Activated T-cell treated with anti-CD3 and anti-CD28 coated beads, Interleukin-2, amount 50 U/mL, for 4 hours (primary cell): ENCODE measurements around the gene PIP4K2C. TPM values are rescaled to one million over a fixed set of nuclear protein-coding genes. Genes with fewer than 3 reads are reported as not detected.

ENCODE experiments used
- ATAC-seq, 2 donors: fragments of 200-7000 bp; cut with Tn5 transposase; one replicate each; pipeline ENCODE4 v1.10.0; 2021
- DNase-seq: peaks from one replicate; pipeline ENCODE4 v3.0.0-alpha.2; 2020
- H3K27me3 Mint-ChIP-seq: one replicate; pipeline ENCODE4 v1.8.0; 2021; ENCODE audit warnings: low read depth, mixed read lengths
- H3K36me3 Mint-ChIP-seq: one replicate; pipeline ENCODE4 v1.8.0; 2022; ENCODE audit warnings: mixed read lengths; ENCODE audit not compliant: insufficient read depth
- H3K4me1 Mint-ChIP-seq: one replicate; pipeline ENCODE4 v1.8.0; 2021; ENCODE audit warnings: low read depth, mixed read lengths
- H3K4me3 Mint-ChIP-seq: one replicate; pipeline ENCODE4 v1.8.0; 2021; ENCODE audit warnings: mild to moderate bottlenecking, moderate library complexity, mixed read lengths
- H3K9me3 Mint-ChIP-seq: one replicate; pipeline ENCODE4 v1.8.0; 2021; ENCODE audit warnings: mixed read lengths
- total RNA-seq, 3 donors: library from RNA; stranded (reverse); gene quantifications; one replicate each; pipeline ENCODE4 v1.2.1, GENCODE V29; 2021

The PIP4K2C gene
- total RNA-seq, 3 donors from 2014 or later = 28.6 to 32.0 (median 29.1) TPM

DNA sequence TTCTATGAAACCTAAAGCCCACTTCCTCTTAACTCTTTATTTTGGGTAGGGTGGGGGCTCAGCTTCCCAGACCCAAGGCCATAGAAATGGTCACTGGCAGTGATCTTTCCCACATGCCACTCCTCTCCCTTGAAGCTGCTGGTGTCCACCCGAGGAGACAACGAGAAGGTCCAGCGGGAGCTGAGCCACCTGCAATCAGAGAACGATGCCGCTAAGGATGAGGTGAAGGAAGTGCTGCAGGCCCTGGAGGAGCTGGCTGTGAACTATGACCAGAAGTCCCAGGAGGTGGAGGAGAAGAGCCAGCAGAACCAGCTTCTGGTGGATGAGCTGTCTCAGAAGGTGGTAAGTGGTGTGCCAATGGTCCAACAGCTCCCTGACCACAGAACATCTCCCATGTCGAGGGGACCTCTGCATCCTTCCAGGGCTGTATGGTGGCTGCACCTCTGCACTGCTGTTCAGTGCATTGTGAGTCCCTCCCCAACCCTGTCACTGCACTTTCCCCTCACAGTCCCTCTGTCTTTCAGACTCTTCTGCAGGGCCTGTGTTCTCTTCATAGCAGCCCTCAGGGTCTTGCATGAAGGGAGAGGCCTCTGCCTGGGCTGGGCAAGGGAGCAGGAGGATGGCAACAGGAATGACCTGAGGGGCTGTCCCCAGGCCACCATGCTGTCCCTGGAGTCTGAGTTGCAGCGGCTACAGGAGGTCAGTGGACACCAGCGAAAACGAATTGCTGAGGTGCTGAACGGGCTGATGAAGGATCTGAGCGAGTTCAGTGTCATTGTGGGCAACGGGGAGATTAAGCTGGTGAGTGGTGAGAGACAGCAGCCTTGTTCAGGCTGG lies 18.8 kb upstream of the PIP4K2C start:
- Mint-ChIP-seq H3K9me3 (no peaks in the 10 kb centered on the region), H3K4me3 (no peak overlapping the region), H3K36me3 (no peaks in the 10 kb centered on the region), H3K4me1 (no peaks in the 10 kb centered on the region), H3K27me3 (peaks cover 3% of the 10 kb centered on the region)
- no peak for DNase-seq
- ATAC-seq = no peak

GRCh38 chr12:57574795-57575194 lies 16.2 kb upstream of the PIP4K2C start:
- ATAC-seq (no peak), DNase-seq (no peak)
- Mint-ChIP-seq H3K4me1 (no peaks in the 10 kb centered on the region), H3K4me3 (no peak overlapping the region), H3K27me3 (peaks cover 3% of the 10 kb centered on the region), H3K9me3 (no peaks in the 10 kb centered on the region), H3K36me3 (no peaks in the 10 kb centered on the region)

- DNase-seq (no peak), ATAC-seq (no peak)
- Mint-ChIP-seq H3K4me1 (no peaks in the 10 kb centered on the region), H3K9me3 (no peaks in the 10 kb centered on the region), H3K27me3 (peaks cover 3% of the 10 kb centered on the region), H3K4me3 (no peak overlapping the region), H3K36me3 (no peaks in the 10 kb centered on the region)
Measured at GRCh38 chr12:57575771-57576612, 15.0 kb upstream of the PIP4K2C start.

DNA sequence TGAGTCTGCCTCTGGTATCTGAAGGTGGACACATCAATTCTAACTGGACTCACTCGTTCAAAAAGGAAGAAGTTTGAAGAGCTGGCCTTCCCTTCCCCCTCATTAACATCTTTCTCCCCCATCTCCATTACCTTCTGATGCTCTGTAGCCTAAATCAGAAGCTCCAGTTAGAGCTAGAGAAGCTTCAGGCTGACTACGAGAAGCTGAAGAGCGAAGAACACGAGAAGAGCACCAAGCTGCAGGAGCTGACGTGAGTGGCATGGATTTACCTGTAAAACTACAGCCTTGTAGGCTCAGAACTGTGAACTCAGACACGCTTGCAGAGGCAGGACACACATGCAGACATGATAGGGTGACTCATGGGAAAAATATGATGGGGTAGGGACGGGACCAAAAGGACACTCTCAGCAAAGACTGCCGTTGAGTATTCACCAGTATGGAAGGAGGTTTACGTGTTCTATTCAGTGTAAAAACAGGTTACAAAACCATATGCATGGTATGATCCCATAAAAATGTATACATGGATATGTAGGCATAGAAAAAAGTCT lies 14.3 kb upstream of the PIP4K2C start:
- Mint-ChIP-seq H3K36me3 (no peaks in the 10 kb centered on the region), H3K9me3 (no peaks in the 10 kb centered on the region), H3K4me1 (no peaks in the 10 kb centered on the region), H3K4me3 (no peak overlapping the region), H3K27me3 (peaks cover 3% of the 10 kb centered on the region)
- ATAC-seq (no peak), DNase-seq (no peak)

GRCh38 chr12:57577981-57578758 lies 12.8 kb upstream of the PIP4K2C start:
- Mint-ChIP-seq H3K9me3 (no peaks in the 10 kb centered on the region), H3K4me1 (peaks cover 2% of the 10 kb centered on the region), H3K4me3 (no peak overlapping the region), H3K36me3 (no peaks in the 10 kb centered on the region), H3K27me3 (peaks cover 5% of the 10 kb centered on the region)
- no peak for ATAC-seq
- DNase-seq = no peak

DNA sequence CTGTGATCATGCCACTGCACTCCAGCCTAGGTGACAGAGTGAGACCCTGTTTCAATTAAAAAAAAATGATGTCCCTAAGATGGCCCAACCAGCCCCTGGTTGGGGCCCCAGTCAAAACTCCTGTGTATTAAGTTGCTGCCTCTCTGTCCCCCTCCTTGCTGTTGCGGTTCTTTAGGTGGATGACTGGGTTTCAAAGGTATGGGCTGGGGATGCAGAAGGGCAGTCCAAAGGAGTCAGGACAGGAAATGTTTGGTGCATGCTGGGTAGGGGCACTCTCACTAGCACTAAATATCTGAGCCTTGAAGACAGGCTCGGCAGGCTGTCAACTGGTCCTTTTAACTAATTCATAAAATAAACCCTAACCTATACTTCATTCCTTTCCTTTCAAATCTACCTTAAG lies 12.0 kb upstream of the PIP4K2C start:
- H3K27me3 Mint-ChIP-seq = peaks cover 8% of the 10 kb centered on the region
- no peaks in the 10 kb centered on the region for H3K9me3 Mint-ChIP-seq
- no peaks in the 10 kb centered on the region for H3K36me3 Mint-ChIP-seq
- H3K4me3 Mint-ChIP-seq = no peak overlapping the region
- ATAC-seq (no peak), DNase-seq (no peak)
- peaks cover 3% of the 10 kb centered on the region for H3K4me1 Mint-ChIP-seq

DNA sequence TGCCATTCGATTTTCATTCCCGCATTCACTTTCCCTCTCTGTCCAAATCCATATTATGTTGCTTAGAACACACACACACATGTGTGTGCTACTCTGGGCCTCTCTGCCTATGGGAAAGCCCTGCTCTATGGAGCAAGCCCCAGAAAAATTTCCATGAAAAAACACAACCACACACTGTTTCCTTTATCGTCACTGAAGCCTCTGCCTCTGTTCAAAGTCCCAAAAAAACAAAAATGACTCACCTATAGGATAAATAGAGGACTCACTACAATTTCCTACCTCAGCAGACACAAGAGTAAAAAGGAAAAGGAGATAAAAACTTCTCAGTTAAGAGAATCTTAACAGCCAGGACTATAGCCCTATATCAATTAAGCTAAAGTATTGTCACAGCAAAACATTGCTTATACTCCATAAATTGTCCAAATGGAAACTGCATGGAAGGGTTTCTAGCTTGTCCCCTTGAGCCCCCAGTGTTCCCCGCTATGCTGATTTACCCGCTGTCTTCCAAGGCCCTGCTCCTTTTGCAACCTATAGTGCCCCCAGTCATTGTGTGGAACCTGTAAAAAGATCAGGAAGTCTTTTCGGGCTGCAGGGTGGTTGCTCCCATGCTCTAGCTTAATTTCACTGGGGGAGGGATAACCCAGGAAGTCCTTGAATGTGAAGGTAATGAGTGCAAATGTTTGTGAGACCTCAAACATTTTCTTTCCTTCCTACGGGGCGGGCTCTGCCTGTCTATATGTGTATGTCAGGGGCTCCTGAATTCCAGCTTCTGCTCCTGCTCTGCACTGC lies 11.1 kb upstream of the PIP4K2C start:
- no peak for DNase-seq
- Mint-ChIP-seq H3K27me3 (peaks cover 11% of the 10 kb centered on the region), H3K4me1 (peaks cover 3% of the 10 kb centered on the region), H3K36me3 (no peaks in the 10 kb centered on the region), H3K9me3 (no peaks in the 10 kb centered on the region), H3K4me3 (no peak overlapping the region)
- no peak for ATAC-seq

DNA sequence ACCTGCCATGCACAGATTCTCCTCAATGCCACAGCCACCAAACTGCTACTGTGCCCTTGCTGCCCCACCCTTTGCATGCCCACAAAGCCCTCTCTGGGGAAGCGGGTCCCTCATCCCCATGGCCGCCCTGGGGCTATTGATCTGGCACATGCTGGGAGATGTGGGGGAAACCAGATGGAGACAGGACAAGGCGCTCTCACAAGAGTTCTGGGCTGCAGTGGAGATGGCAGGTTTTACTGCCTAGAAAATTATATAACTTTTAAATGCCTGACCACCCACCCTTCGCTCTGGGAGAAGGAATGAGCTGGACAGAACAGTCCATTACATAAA lies 10.6 kb upstream of the PIP4K2C start:
- ATAC-seq (no peak), DNase-seq (no peak)
- Mint-ChIP-seq H3K27me3 (peaks cover 15% of the 10 kb centered on the region), H3K36me3 (no peaks in the 10 kb centered on the region), H3K4me1 (peaks cover 3% of the 10 kb centered on the region), H3K9me3 (no peaks in the 10 kb centered on the region), H3K4me3 (no peak overlapping the region)

DNA sequence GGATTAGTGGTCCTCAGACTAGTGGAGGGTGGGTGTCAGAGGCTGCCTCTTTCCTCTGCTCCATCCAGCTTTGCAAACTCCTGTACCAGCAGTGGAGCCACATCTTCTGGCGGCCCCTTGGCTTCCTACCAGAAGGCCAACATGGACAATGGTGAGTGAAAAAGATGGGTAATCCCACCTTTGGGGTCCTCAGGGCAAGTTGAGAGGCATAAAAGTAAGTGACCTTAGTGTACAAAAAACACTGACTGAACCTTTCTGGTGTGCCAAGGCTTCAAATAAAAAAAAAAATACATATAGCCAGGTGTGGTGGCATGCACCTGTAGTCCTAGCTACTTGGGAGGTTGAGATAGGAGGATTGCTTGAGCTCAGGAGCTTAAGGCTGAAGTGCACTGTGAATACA lies 9.2 kb upstream of the PIP4K2C start:
- H3K27me3 Mint-ChIP-seq = peaks cover 12% of the 10 kb centered on the region
- DNase-seq (no peak), ATAC-seq (no peak)
- H3K9me3 Mint-ChIP-seq = no peaks in the 10 kb centered on the region
- no peaks in the 10 kb centered on the region for H3K36me3 Mint-ChIP-seq
- H3K4me3 Mint-ChIP-seq = no peak overlapping the region
- peaks cover 3% of the 10 kb centered on the region for H3K4me1 Mint-ChIP-seq

- ATAC-seq = no peak
- Mint-ChIP-seq H3K27me3 (peaks cover 12% of the 10 kb centered on the region), H3K9me3 (no peaks in the 10 kb centered on the region), H3K36me3 (no peaks in the 10 kb centered on the region), H3K4me1 (peaks cover 3% of the 10 kb centered on the region), H3K4me3 (no peak overlapping the region)
- no peak for DNase-seq
Measured at GRCh38 chr12:57582440-57582839, 8.6 kb upstream of the PIP4K2C start.

GRCh38 chr12:57583008-57583831 lies 7.8 kb upstream of the PIP4K2C start:
- H3K4me3 Mint-ChIP-seq = no peak overlapping the region
- ATAC-seq = peak; percentile 100
- peaks cover 3% of the 10 kb centered on the region for H3K4me1 Mint-ChIP-seq
- H3K9me3 Mint-ChIP-seq = no peaks in the 10 kb centered on the region
- no peaks in the 10 kb centered on the region for H3K36me3 Mint-ChIP-seq
- peak; percentile 51 for DNase-seq
- H3K27me3 Mint-ChIP-seq = peaks cover 12% of the 10 kb centered on the region

DNA sequence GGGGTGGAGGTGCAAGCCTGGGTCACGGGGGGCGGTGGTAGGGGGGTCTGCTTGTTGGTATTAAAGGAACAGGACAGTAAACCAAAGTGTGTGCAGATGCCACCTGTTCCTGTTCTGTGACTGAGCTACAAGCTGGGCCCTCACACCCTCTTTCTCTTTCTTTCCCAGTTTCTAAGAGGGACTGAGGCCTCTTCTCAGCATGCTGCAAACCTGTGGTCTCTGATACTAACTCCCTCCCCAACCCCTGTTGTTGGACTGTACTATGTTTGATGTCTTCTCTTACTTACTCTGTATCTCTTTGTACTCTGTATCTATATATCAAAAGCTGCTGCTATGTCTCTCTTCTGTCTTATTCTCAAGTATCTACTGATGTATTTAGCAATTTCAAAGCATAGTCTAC lies 6.9 kb upstream of the PIP4K2C start:
- H3K4me1 Mint-ChIP-seq = peaks cover 3% of the 10 kb centered on the region
- H3K9me3 Mint-ChIP-seq = no peaks in the 10 kb centered on the region
- H3K27me3 Mint-ChIP-seq = peaks cover 12% of the 10 kb centered on the region
- no peak overlapping the region for H3K4me3 Mint-ChIP-seq
- ATAC-seq (no peak), DNase-seq (no peak)
- H3K36me3 Mint-ChIP-seq = no peaks in the 10 kb centered on the region

- Mint-ChIP-seq H3K4me3 (no peak overlapping the region), H3K9me3 (no peaks in the 10 kb centered on the region), H3K27me3 (peaks cover 12% of the 10 kb centered on the region), H3K36me3 (no peaks in the 10 kb centered on the region), H3K4me1 (peaks cover 3% of the 10 kb centered on the region)
- ATAC-seq (no peak), DNase-seq (no peak)
Measured at GRCh38 chr12:57584690-57585089, 6.3 kb upstream of the PIP4K2C start.
